Hepatocyte (in vitro differentiated cells): Measurements from ENCODE around the gene ARPP21. TPM values are rescaled to one million over a fixed set of nuclear protein-coding genes. Genes with fewer than 3 reads are reported as not detected.
A peak's percentile ranks its signal among the peaks of the same experiment; 100 is the strongest.

ENCODE experiments used
- DNase-seq: peaks from one replicate; pipeline ENCODE4 v3.0.0-alpha.2; 2016; ENCODE audit warnings: low spot score
- H2AFZ ChIP-seq: fragments of 200-600 bp; sonication (generic); 2 replicates; pipeline ENCODE4 v1.6.0; 2016; ENCODE audit warnings: antibody characterized with exemption, mild to moderate bottlenecking
- H3K27ac ChIP-seq: fragments of 200-600 bp; sonication (generic); 2 replicates; pipeline ENCODE4 v1.5.1; 2016; ENCODE audit warnings: mild to moderate bottlenecking
- H3K27me3 ChIP-seq: fragments of 200-600 bp; sonication (generic); 2 replicates; pipeline ENCODE4 v1.6.1; 2016
- H3K36me3 ChIP-seq: fragments of 200-600 bp; sonication (generic); replicated peaks from 2 replicates; pipeline ENCODE4 v1.5.1; 2016; ENCODE audit warnings: low read depth; ENCODE audit not compliant: insufficient read depth
- H3K4me1 ChIP-seq: fragments of 200-600 bp; sonication (generic); 2 replicates; pipeline ENCODE4 v1.5.1; 2016; ENCODE audit warnings: mild to moderate bottlenecking, moderate library complexity; ENCODE audit not compliant: insufficient read depth
- H3K4me2 ChIP-seq: fragments of 200-600 bp; sonication (generic); 2 replicates; pipeline ENCODE4 v1.6.0; 2016
- H3K4me3 ChIP-seq: fragments of 200-600 bp; sonication (generic); 2 replicates; pipeline ENCODE4 v1.5.1; 2016; ENCODE audit warnings: mild to moderate bottlenecking
- H3K79me2 ChIP-seq: fragments of 200-600 bp; sonication (generic); 2 replicates; pipeline ENCODE4 v1.6.0; 2017; ENCODE audit warnings: mild to moderate bottlenecking
- H3K9me2 ChIP-seq: fragments of 200-600 bp; sonication (generic); replicated peaks from 2 replicates; pipeline ENCODE4 v1.6.0; 2017; ENCODE audit warnings: mild to moderate bottlenecking; ENCODE audit not compliant: insufficient read depth
- H3K9me3 ChIP-seq: fragments of 200-600 bp; sonication (generic); 2 replicates; pipeline ENCODE4 v1.5.1; 2016; ENCODE audit warnings: low read depth, mild to moderate bottlenecking
- H4K20me1 ChIP-seq: fragments of 200-600 bp; sonication (generic); 2 replicates; pipeline ENCODE4 v1.6.0; 2016; ENCODE audit warnings: mild to moderate bottlenecking; ENCODE audit not compliant: insufficient read depth, poor library complexity, severe bottlenecking
- CTCF ChIP-seq: fragments of 200-600 bp; sonication (generic); IDR thresholded peaks from 2 replicates; pipeline ENCODE4 v1.5.1; 2016; ENCODE audit warnings: antibody characterized with exemption, mild to moderate bottlenecking; ENCODE audit not compliant: poor library complexity
- EZH2 ChIP-seq: fragments of 200-600 bp; sonication (generic); IDR thresholded peaks from 2 replicates; pipeline ENCODE4 v1.6.1; 2016; ENCODE audit warnings: antibody characterized with exemption, mild to moderate bottlenecking, borderline replicate concordance
- EZH2phosphoT487 ChIP-seq: fragments of 200-600 bp; sonication (generic); IDR thresholded peaks from one replicate; pipeline ENCODE4 v1.6.1; 2018; ENCODE audit warnings: antibody characterized with exemption, mild to moderate bottlenecking, low read depth, moderate library complexity; ENCODE audit not compliant: unreplicated experiment, severe bottlenecking
- WGBS: methylation state at CpG from one replicate; pipeline ENCODE4 v1.1.6; 2016; ENCODE audit warnings: low lambda C conversion rate; ENCODE audit errors: missing lambda C conversion rate; 5-methylcytosine and 5-hydroxymethylcytosine counted together
- polyA plus RNA-seq: library from polyadenylated mRNA; unstranded; fragments of >200 nt; fragmentation: Nextera tagmentation; extraction: Ambion mirVana; gene quantifications from 2 replicates; pipeline ENCODE4 v1.2.1, GENCODE V29; 2016
- total RNA-seq: library from RNA; depleted of rRNA; stranded (reverse); fragments of >200 nt; gene quantifications from 2 replicates; pipeline ENCODE4 v1.2.3, GENCODE V29; 2014

Gene ARPP21
- total and polyA plus RNA-seq, 2 experiments from 2014 or later = 0.19 TPM; not detected in 1

GRCh38 chr3:35663471-35663870 lies 24.1 kb downstream of the ARPP21 start:
- TF ChIP-seq EZH2 = no peak
- TF ChIP-seq EZH2phosphoT487 = no peak
- no peak for TF ChIP-seq CTCF
- Histone ChIP-seq H3K9me2 (no peaks in the 10 kb centered on the region), H3K4me1 (no peaks in the 10 kb centered on the region), H3K4me3 (no peak overlapping the region), H3K9me3 (no peaks in the 10 kb centered on the region), H3K79me2 (no peaks in the 10 kb centered on the region), H3K4me2 (no peak overlapping the region), H3K36me3 (no peaks in the 10 kb centered on the region), H3K27ac (no peak overlapping the region), H2AFZ (no peak overlapping the region), H3K27me3 (no peaks in the 10 kb centered on the region), H4K20me1 (no peaks in the 10 kb centered on the region)
- no peak for DNase-seq
- WGBS = 87% methylated on average over 10 of the region's 10 CpGs

- no peak overlapping the region for H2AFZ ChIP-seq
- TF ChIP-seq CTCF (no peak), EZH2phosphoT487 (no peak), EZH2 (no peak)
- no peaks in the 10 kb centered on the region for H3K36me3 ChIP-seq
- no peaks in the 10 kb centered on the region for H4K20me1 ChIP-seq
- H3K27me3 ChIP-seq = no peaks in the 10 kb centered on the region
- no peaks in the 10 kb centered on the region for H3K79me2 ChIP-seq
- no peaks in the 10 kb centered on the region for H3K9me2 ChIP-seq
- DNase-seq = peak; percentile 30
- no peaks in the 10 kb centered on the region for H3K9me3 ChIP-seq
- H3K4me1 ChIP-seq = no peaks in the 10 kb centered on the region
- H3K4me3 ChIP-seq = no peak overlapping the region
- H3K27ac ChIP-seq = no peak overlapping the region
- 62% methylated on average over 14 of the region's 14 CpGs for WGBS
- H3K4me2 ChIP-seq = peak overlapping the region; percentile 28
Measured at GRCh38 chr3:35664460-35664919, 25.2 kb downstream of the ARPP21 start.

GRCh38 chr3:35665390-35666055 lies 26.2 kb downstream of the ARPP21 start:
- no peaks in the 10 kb centered on the region for H3K27me3 ChIP-seq
- no peak overlapping the region for H3K4me2 ChIP-seq
- no peak overlapping the region for H3K4me3 ChIP-seq
- DNase-seq = no peak
- H2AFZ ChIP-seq = no peak overlapping the region
- WGBS = 68% methylated on average over 3 of the region's 3 CpGs
- H3K4me1 ChIP-seq = no peaks in the 10 kb centered on the region
- H3K79me2 ChIP-seq = no peaks in the 10 kb centered on the region
- no peaks in the 10 kb centered on the region for H3K9me3 ChIP-seq
- TF ChIP-seq EZH2phosphoT487 = no peak
- TF ChIP-seq EZH2 = no peak
- TF ChIP-seq CTCF = no peak
- no peaks in the 10 kb centered on the region for H4K20me1 ChIP-seq
- H3K36me3 ChIP-seq = no peaks in the 10 kb centered on the region
- H3K27ac ChIP-seq = no peak overlapping the region
- H3K9me2 ChIP-seq = no peaks in the 10 kb centered on the region
